ENCODE measurements around the gene COPB2. TPM values are rescaled to one million over a fixed set of nuclear protein-coding genes. Genes with fewer than 3 reads are reported as not detected.

The COPB2 gene
- total RNA-seq, 1 experiment from 2014 or later: 119 TPM

DNA sequence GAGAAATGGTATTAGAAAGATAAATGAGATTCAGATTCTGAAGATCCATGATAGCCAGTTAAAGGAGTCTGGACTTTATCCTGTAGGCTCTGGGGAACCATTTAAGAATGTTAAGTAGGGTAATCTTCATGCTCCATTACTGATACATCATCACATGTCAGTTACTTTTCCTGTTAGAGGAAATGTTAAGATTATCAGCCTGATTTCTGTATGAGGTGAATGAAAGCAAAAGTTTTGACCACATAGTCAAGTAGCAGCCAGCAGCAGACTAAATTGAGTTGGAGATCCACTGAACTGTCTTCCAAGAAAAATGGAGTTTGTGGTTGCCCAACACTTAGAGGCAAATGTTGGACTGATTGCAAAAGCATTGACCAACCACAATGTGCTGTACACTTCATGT, 4.7 kb upstream of the COPB2 start:
- Histone ChIP-seq H2AFZ (ENCODE audit: low read depth, low read length, poor library complexity, severe bottlenecking) (no peak overlapping the region), H3K36me3 (ENCODE audit: control insufficient read depth in 1 of 2, insufficient read depth in 2 of 2, low read length in 2 of 2) (no peaks in the 10 kb centered on the region), H3K79me2 (ENCODE audit: insufficient read depth, low read length) (peaks cover 3% of the 10 kb centered on the region), H3K27me3 (ENCODE audit: insufficient read depth, low read length) (no peaks in the 10 kb centered on the region), H3K4me3 (replicated peaks in 1 of 2; ENCODE audit: low read depth in 1 of 2, low read length in 2 of 2) (no peak overlapping the region), H3K9ac (ENCODE audit: low read length) (no peak overlapping the region), H3K4me1 (ENCODE audit: control insufficient read depth in 1 of 2, insufficient read depth in 2 of 2, low read length in 2 of 2) (peaks cover 5 to 9% of the 10 kb centered on the region in 2 experiments), H4K20me1 (ENCODE audit: insufficient read depth) (no peaks in the 10 kb centered on the region), H3K27ac (ENCODE audit: low read depth, low read length) (no peak overlapping the region), H3K9me2 (ENCODE audit: insufficient read depth) (no peaks in the 10 kb centered on the region), H3K9me3 (ENCODE audit: control insufficient read depth in 1 of 2, insufficient read depth in 1 of 2, low read depth in 1 of 2, low read length in 2 of 2) (no peaks in the 10 kb centered on the region), H3K4me2 (ENCODE audit: low read length) (no peak overlapping the region)
- POLR2A ChIA-PET: no interaction called here
- no peak for TF ChIP-seq SP1 (IDR thresholded peaks at IDR 0.05; ENCODE audit: low read depth)
- TF ChIP-seq YY1 (IDR thresholded peaks at IDR 0.05; ENCODE audit: extremely low read depth, insufficient replicate concordance, low read depth, low read length): no peak
- TF ChIP-seq, protein P1, sequence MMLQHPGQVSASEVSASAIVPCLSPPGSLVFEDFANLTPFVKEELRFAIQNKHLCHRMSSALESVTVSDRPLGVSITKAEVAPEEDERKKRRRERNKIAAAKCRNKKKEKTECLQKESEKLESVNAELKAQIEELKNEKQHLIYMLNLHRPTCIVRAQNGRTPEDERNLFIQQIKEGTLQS (IDR thresholded peaks at IDR 0.05): no peak
- TF ChIP-seq, protein P2, sequence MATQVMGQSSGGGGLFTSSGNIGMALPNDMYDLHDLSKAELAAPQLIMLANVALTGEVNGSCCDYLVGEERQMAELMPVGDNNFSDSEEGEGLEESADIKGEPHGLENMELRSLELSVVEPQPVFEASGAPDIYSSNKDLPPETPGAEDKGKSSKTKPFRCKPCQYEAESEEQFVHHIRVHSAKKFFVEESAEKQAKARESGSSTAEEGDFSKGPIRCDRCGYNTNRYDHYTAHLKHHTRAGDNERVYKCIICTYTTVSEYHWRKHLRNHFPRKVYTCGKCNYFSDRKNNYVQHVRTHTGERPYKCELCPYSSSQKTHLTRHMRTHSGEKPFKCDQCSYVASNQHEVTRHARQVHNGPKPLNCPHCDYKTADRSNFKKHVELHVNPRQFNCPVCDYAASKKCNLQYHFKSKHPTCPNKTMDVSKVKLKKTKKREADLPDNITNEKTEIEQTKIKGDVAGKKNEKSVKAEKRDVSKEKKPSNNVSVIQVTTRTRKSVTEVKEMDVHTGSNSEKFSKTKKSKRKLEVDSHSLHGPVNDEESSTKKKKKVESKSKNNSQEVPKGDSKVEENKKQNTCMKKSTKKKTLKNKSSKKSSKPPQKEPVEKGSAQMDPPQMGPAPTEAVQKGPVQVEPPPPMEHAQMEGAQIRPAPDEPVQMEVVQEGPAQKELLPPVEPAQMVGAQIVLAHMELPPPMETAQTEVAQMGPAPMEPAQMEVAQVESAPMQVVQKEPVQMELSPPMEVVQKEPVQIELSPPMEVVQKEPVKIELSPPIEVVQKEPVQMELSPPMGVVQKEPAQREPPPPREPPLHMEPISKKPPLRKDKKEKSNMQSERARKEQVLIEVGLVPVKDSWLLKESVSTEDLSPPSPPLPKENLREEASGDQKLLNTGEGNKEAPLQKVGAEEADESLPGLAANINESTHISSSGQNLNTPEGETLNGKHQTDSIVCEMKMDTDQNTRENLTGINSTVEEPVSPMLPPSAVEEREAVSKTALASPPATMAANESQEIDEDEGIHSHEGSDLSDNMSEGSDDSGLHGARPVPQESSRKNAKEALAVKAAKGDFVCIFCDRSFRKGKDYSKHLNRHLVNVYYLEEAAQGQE (IDR thresholded peaks at IDR 0.05; ENCODE audit: low read depth): no peak
- no peak for TF ChIP-seq RAD21 (IDR thresholded peaks at IDR 0.05; ENCODE audit: low read depth)
- CTCF ChIA-PET: no interaction called here
- RAD21 ChIA-PET (ENCODE audit: low non-redundant PET in 1 of 2, low total read pairs in 2 of 2, uncharacterized antibody in 2 of 2, unreplicated experiment in 2 of 2): no interaction called here
- no peak for ATAC-seq
- intact Hi-C loops (cut with micrococcal nuclease): no loop called here
- BruUV-seq (replicated peaks): no TSS peak
- no peak for DNase-seq (ENCODE audit: low read depth, low spot score)
